ENCODE results near the gene MAP6D1.

Gene MAP6D1

DNA sequence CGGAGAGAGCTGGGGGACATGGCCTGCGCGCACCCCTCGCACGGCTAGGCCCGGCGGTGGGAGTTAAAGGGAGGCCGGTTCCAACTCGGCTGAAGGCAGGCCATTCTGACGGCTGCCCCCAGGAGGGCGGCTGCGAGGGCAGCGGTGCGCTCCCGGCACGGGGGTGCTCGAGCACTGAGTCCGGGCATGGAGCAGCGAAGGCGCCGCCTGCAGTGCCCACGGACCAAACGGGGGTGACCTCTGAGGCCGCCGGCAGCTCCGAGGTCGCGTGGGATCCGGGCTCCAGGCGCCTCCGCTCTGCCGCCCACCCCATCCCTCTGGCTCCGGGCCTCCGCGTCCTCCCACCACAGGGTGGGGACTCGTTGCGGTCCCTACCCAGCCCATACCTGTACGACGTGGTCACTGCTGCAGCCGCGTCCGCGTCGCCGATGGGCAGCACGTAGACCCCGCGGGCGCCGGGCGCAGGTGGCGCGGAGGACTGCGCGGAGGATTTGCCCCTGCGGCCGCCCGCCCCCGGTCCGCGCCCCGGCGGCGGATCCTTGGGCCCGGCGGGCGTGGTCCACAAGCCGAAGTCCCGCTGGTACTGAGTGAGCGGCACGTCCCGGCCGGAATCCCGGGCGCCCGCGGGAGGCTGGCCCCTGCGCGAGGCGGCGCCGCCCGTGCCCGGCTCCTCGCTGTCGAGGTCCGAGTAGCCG lies 469 bp downstream of the MAP6D1 start:
- POLR2A ChIA-PET = interaction anchor here (1.9 kb wide), 1 partner anchor 60 kb away, joined by 6 read pairs; the partner anchor contains the start of gene PARL
- Histone ChIP-seq H3K27ac (ENCODE audit: extremely low read depth, low read depth, low read length) (peak overlapping the region; percentile 64; the same call in 1 of the 2 replicates), H3K4me3 (ENCODE audit: low read depth, low read length) (peak overlapping the region; percentile 78), H3K36me3 (ENCODE audit: control insufficient read depth in 2 of 2, insufficient read depth in 1 of 2, low read length in 2 of 2) (peaks cover 0 to 23% of the 10 kb centered on the region in 2 experiments; a peak in 2 of 3 replicates), H3K9me3 (ENCODE audit: control insufficient read depth, insufficient read depth, low read depth, low read length) (no peaks in the 10 kb centered on the region), H3K4me1 (ENCODE audit: control insufficient read depth, insufficient read depth, low read length) (peaks cover 5% of the 10 kb centered on the region)
- CTCF ChIA-PET = interaction anchor here (0.5 to 1.5 kb wide), 2 partner anchors 46 to 441 kb away, joined by 3 to 5 read pairs; no protein-coding TSS in a partner anchor
- TF ChIP-seq SP2 (tag by site-specific recombination; IDR thresholded peaks at IDR 0.05) (peak; percentile 63), ZNF692 (tag by site-specific recombination; IDR thresholded peaks at IDR 0.05) (no peak), AEBP2 (tag by site-specific recombination; IDR thresholded peaks at IDR 0.05; ENCODE audit: borderline replicate concordance) (no peak), GLIS1 (tag by site-specific recombination; IDR thresholded peaks at IDR 0.05) (peak; percentile 55), ZNF654 (tag by site-specific recombination; IDR thresholded peaks at IDR 0.05; ENCODE audit: low read depth) (no peak), TRIM28 (IDR thresholded peaks at IDR 0.05; ENCODE audit: borderline replicate concordance, low read length) (no peak), YY2 (tag by site-specific recombination; IDR thresholded peaks at IDR 0.05) (no peak), ZNF626 (tag by site-specific recombination; IDR thresholded peaks at IDR 0.05) (no peak), PRDM2 (tag by site-specific recombination; IDR thresholded peaks at IDR 0.05; ENCODE audit: borderline replicate concordance) (no peak), ZBTB48 (tag by site-specific recombination; IDR thresholded peaks at IDR 0.05) (no peak), ZNF768 (tag by site-specific recombination; IDR thresholded peaks at IDR 0.05) (no peak), ZNF510 (tag by site-specific recombination; IDR thresholded peaks at IDR 0.05; ENCODE audit: insufficient replicate concordance) (no peak), ZNF792 (tag by site-specific recombination; IDR thresholded peaks at IDR 0.05) (no peak), ZNF600 (tag by site-specific recombination; IDR thresholded peaks at IDR 0.05) (peak; percentile 26; the same call in 1 of the 2 replicates), ZNF785 (tag by site-specific recombination; IDR thresholded peaks at IDR 0.05) (no peak), ZNF140 (tag by site-specific recombination; IDR thresholded peaks at IDR 0.05) (no peak), YY1 (tag by site-specific recombination; IDR thresholded peaks at IDR 0.05) (no peak), FEZF1 (tag by site-specific recombination; IDR thresholded peaks at IDR 0.05) (no peak), ZFHX2 (tag by site-specific recombination; conservative IDR thresholded peaks at IDR 0.05) (peak; percentile 98), ZBTB7A (tag by site-specific recombination; IDR thresholded peaks at IDR 0.05; ENCODE audit: low read depth) (no peak), HOXC10 (CRISPR knock-in tag; IDR thresholded peaks at IDR 0.05) (no peak), ZNF221 (tag by site-specific recombination; IDR thresholded peaks at IDR 0.05; ENCODE audit: borderline replicate concordance) (no peak), ZNF544 (tag by site-specific recombination; IDR thresholded peaks at IDR 0.05) (no peak), GLI2 (tag by site-specific recombination; IDR thresholded peaks at IDR 0.05; ENCODE audit: borderline replicate concordance, low read depth) (no peak), PRDM1 (tag by site-specific recombination; IDR thresholded peaks at IDR 0.05) (no peak), RBAK (tag by site-specific recombination; IDR thresholded peaks at IDR 0.05) (no peak)
- TF ChIP-seq, protein P1, sequence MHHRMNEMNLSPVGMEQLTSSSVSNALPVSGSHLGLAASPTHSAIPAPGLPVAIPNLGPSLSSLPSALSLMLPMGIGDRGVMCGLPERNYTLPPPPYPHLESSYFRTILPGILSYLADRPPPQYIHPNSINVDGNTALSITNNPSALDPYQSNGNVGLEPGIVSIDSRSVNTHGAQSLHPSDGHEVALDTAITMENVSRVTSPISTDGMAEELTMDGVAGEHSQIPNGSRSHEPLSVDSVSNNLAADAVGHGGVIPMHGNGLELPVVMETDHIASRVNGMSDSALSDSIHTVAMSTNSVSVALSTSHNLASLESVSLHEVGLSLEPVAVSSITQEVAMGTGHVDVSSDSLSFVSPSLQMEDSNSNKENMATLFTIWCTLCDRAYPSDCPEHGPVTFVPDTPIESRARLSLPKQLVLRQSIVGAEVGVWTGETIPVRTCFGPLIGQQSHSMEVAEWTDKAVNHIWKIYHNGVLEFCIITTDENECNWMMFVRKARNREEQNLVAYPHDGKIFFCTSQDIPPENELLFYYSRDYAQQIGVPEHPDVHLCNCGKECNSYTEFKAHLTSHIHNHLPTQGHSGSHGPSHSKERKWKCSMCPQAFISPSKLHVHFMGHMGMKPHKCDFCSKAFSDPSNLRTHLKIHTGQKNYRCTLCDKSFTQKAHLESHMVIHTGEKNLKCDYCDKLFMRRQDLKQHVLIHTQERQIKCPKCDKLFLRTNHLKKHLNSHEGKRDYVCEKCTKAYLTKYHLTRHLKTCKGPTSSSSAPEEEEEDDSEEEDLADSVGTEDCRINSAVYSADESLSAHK (tag by site-specific recombination; IDR thresholded peaks at IDR 0.05) = no peak

Data from HEK293 (cell line).